Gastroesophageal sphincter (tissue), 3 donors: ENCODE measurements around the gene ZNF516.

Experiments used
- POLR2A ChIP-seq, 2 donors: fragments of 450-650 bp; IDR thresholded peaks; one replicate each; pipeline ENCODE4 v1.6.1; 2017; ENCODE audit warnings: antibody characterized with exemption in 2 of 2, mild to moderate bottlenecking in 2 of 2, moderate library complexity in 1 of 2
- TF ChIP-seq, protein P1 (sequence below), 4 experiments: fragments of 200-600 bp in 2 of 4; fragments of 450-650 bp in 2 of 4; sonication (generic) in 1 of 4; IDR thresholded peaks; one replicate each; pipeline ENCODE4 v1.5.1; 2017 to 2019; ENCODE audit warnings: antibody characterized with exemption in 4 of 4, mild to moderate bottlenecking in 2 of 4, moderate library complexity in 2 of 4

- TF ChIP-seq, protein P1, sequence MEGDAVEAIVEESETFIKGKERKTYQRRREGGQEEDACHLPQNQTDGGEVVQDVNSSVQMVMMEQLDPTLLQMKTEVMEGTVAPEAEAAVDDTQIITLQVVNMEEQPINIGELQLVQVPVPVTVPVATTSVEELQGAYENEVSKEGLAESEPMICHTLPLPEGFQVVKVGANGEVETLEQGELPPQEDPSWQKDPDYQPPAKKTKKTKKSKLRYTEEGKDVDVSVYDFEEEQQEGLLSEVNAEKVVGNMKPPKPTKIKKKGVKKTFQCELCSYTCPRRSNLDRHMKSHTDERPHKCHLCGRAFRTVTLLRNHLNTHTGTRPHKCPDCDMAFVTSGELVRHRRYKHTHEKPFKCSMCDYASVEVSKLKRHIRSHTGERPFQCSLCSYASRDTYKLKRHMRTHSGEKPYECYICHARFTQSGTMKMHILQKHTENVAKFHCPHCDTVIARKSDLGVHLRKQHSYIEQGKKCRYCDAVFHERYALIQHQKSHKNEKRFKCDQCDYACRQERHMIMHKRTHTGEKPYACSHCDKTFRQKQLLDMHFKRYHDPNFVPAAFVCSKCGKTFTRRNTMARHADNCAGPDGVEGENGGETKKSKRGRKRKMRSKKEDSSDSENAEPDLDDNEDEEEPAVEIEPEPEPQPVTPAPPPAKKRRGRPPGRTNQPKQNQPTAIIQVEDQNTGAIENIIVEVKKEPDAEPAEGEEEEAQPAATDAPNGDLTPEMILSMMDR (IDR thresholded peaks at IDR 0.05): no peak
- no peak for TF ChIP-seq POLR2A (IDR thresholded peaks at IDR 0.05)
Measured at GRCh38 chr18:76488190-76488589, 6.9 kb downstream of the ZNF516 start.
